Panc1 (cell line): ENCODE results near the gene IPO11.

Experiments used
- CTCF ChIP-seq: fragments of 450-650 bp; IDR thresholded peaks from 2 replicates; pipeline ENCODE4 v1.5.1; 2017; ENCODE audit warnings: mild to moderate bottlenecking
- POLR2AphosphoS5 ChIP-seq: IDR thresholded peaks from 2 replicates; pipeline ENCODE4 v1.6.1; 2012; ENCODE audit warnings: mild to moderate bottlenecking, low read depth, low read length, moderate library complexity

- no peak for TF ChIP-seq POLR2AphosphoS5
- TF ChIP-seq CTCF, result no peak
These were observed 49.0 kb downstream of the IPO11 start for GRCh38 chr5:62461561-62461960.
